22Rv1 (cell line): ENCODE results near the gene MEF2D.

Experiments
- H3K27ac ChIP-seq: fragments of 450-650 bp; 2 replicates; pipeline ENCODE4 v1.5.1; 2017
- ZFX ChIP-seq: fragments of 450-650 bp; IDR thresholded peaks from 2 replicates; pipeline ENCODE4 v1.6.1; 2017; ENCODE audit warnings: antibody characterized with exemption, borderline replicate concordance
- TF ChIP-seq, protein P1 (sequence below): fragments of 450-650 bp; IDR thresholded peaks from 2 replicates; pipeline ENCODE4 v1.5.1; 2017; ENCODE audit warnings: mild to moderate bottlenecking

MEF2D gene

DNA sequence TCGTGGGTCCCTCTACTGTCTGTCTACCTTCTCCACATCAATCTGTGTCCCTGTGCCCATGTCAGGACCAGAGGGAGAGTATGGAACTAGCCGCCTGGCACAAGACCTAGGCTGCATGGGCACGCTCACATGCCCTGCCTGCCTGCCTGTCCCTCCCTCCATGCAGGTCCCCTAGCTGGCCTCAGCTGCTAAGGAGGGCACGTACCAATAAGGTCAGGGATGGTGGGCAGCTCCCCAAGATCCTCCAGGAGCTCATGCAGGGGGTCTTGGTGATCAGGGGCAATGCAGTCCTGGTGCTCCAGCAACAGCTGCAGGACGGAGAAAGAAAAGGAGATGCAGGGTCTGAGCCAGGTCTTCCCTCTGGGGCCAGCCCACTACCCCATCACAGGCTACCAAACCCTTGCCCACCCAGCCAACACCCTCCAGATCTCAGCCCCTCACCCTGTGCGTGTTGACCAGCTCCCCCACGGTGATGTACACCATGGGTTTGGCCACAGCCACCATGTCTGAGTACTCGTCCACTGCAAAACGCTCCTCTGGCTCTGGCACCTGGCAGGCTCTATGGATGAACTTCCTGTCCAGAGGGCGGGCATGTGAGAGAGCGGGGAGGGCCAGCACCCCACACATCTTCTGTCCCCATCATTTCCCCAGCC, 33.1 kb upstream of the MEF2D start:
- H3K27ac ChIP-seq, result no peak overlapping the region
- no peak for TF ChIP-seq ZFX
- TF ChIP-seq, protein P1, sequence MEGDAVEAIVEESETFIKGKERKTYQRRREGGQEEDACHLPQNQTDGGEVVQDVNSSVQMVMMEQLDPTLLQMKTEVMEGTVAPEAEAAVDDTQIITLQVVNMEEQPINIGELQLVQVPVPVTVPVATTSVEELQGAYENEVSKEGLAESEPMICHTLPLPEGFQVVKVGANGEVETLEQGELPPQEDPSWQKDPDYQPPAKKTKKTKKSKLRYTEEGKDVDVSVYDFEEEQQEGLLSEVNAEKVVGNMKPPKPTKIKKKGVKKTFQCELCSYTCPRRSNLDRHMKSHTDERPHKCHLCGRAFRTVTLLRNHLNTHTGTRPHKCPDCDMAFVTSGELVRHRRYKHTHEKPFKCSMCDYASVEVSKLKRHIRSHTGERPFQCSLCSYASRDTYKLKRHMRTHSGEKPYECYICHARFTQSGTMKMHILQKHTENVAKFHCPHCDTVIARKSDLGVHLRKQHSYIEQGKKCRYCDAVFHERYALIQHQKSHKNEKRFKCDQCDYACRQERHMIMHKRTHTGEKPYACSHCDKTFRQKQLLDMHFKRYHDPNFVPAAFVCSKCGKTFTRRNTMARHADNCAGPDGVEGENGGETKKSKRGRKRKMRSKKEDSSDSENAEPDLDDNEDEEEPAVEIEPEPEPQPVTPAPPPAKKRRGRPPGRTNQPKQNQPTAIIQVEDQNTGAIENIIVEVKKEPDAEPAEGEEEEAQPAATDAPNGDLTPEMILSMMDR, result no peak

DNA sequence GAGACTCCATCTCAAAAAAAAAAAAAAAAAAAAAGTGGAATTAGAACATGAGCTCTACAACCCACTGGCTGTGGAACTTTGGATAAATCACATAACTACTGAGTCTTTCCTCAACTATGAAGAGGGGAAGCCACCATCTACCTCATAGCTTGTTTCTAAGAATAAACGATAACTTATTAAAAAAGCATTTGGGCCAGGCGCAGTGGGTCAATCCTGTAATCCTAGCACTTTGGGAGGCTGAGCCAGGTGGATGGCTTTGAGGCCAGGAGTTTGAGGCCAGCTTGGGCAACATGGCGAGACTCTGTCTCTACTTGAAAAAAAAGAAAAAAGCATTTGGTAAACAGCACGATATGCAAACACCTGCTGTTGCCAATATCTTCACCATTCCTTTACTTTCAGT, 31.8 kb upstream of the MEF2D start:
- TF ChIP-seq, protein P1, result no peak
- TF ChIP-seq ZFX, result no peak
- H3K27ac ChIP-seq, result no peak overlapping the region

DNA sequence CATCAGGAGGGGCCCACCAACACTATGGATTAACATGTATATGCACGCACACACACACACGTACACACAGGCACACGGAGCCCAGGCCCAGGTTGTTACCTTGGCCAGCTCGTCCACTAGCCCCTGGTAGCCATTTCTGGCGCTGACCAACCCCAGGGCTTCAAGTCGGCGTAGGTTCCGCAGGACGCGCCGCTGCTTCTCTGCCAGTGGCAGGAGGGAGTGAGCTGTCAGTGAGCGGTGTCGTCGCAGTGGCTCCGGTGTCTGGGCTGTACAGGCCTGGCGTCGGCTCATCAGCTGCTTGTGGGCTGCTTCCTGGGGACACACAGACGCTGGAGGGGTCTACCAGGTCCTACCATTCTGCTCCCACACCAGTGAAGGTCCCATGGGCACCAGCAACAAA, 29.4 kb upstream of the MEF2D start:
- H3K27ac ChIP-seq, result no peak overlapping the region
- TF ChIP-seq, protein P1, result no peak
- no peak for TF ChIP-seq ZFX

DNA sequence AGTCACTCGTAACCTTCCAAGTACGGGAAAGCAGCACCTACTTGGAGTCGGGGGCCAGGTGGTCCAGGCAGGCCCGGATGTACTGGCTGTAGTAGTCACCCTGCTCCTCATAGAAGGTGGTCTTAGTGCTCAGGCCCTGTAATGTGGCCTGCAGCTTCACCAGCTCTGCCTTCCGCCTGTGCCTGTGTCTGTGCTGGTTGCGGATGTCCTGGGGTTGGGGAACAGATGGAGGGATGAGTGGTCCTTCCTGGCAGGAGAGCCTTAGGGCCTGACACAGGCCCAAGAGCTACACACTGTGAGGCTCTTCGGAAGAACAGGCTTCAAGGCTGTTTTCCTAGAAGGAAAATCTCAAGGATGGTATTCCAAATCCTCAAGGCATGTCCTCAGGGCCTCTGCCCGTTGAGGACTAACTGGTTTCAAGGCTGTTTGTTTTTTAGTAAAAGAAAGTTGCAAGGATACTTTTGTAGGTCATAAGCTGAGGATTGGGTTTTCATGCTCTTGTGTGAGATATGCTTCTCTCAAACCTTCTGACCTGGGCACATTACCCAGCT, 28.4 kb upstream of the MEF2D start:
- H3K27ac ChIP-seq, result 0 out of 2 replicates have a peak overlapping the region, but pooled peaks have one; percentile 13
- TF ChIP-seq, protein P1, result no peak
- no peak for TF ChIP-seq ZFX

DNA sequence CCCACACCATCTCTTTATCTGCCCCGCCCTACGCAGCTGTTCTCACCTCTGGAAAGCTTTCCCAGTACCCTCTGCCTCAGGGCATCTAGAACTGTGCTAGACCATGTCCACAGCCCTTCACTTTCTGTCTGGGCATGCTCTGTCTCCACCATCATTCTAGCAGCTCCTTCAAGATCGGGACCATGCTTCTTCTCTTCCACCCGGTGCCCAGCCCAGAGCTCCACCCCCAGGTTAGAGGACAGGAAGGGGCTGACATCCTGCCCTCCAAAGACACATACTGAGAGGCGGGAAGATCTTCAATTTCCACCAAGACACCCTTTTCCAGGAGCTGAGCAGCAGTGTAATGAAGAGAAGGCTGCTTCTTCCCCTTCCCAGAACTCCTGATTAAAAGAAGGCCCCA, 27.7 kb upstream of the MEF2D start:
- TF ChIP-seq ZFX, result no peak
- TF ChIP-seq, protein P1, result no peak
- peak overlapping the region; percentile 13; the same call in 1 of the 2 replicates for H3K27ac ChIP-seq

DNA sequence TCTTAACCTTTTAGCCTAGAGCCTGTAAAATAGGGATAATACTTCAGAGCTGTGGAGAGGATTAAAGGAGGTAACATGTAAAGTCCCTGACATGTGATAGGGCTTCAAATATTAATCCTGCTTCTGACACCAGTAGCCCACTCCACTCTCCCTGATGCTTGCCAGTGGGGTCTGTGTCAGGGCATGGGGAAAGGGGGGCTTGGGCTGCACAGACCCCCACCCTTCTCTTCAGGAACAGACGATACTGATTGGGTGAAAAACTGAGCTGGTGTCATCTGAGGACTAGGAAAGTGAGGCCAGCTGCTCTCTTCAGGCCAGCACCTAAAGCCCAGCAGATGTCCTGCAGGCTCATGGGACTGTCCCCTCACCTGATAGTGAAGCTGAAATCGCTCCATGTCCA, 27.0 kb upstream of the MEF2D start:
- TF ChIP-seq ZFX, result no peak
- TF ChIP-seq, protein P1, result no peak

DNA sequence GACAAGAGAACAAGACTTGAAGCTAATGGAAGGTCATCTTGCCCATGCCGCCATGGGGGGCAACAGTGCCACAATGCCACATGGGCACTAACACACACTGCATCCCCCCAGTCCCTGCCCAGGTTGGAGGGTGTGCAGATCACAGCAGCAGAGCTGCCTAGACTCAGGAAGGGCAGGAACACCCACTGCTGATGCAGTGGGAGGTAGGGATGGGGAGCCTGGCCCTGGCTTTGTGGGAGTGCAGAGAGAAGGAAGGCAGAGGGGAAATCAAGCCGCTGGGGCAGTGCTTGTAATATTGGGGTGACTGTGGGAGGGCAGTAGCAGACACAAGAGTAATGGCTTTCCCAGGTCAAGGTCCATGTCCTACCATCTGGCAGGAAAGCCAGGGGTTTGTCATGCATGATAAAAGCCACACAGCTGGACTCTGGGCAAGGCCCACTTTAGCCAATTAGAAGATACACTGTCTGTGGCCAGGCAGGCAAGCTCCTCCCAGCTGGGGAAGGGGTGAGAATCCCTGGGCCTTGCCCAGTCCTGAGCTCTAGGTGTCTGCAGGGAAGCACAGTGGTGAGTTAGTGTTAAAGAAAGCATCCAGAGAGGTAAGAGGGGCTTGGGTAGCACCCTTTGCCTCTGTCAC, 25.4 kb upstream of the MEF2D start:
- TF ChIP-seq, protein P1, result no peak
- no peak for TF ChIP-seq ZFX
- peak overlapping the region; percentile 47 for H3K27ac ChIP-seq

More for the DNA sequence above, 27.0 kb upstream of the MEF2D start:
- H3K27ac ChIP-seq, result peak overlapping the region; percentile 13; the same call in 1 of the 2 replicates
